Ishikawa (cell line): ENCODE data around the gene KMT5B.
A peak's percentile ranks its signal among the peaks of the same experiment; 100 is the strongest.

ENCODE experiments used
- CEBPB ChIP-seq: IDR thresholded peaks from 2 replicates; pipeline ENCODE4 v1.6.1; 2012
- CREB1 ChIP-seq: IDR thresholded peaks from 2 replicates; pipeline ENCODE4 v1.6.1; 2012; ENCODE audit warnings: low read depth
- EGR1 ChIP-seq: IDR thresholded peaks from 2 replicates; pipeline ENCODE4 v1.6.1; 2012
- EP300 ChIP-seq: IDR thresholded peaks from 2 replicates; pipeline ENCODE4 v1.6.1; 2012; ENCODE audit warnings: borderline replicate concordance
- FOXM1 ChIP-seq: IDR thresholded peaks from 2 replicates; pipeline ENCODE4 v1.6.1; 2012; ENCODE audit warnings: low read depth, borderline replicate concordance
- NFIC ChIP-seq: IDR thresholded peaks from 2 replicates; pipeline ENCODE4 v1.6.1; 2012
- RAD21 ChIP-seq: IDR thresholded peaks from 2 replicates; pipeline ENCODE4 v1.6.1; 2012; ENCODE audit warnings: low read depth
- REST ChIP-seq: IDR thresholded peaks from 2 replicates; pipeline ENCODE4 v1.6.1; 2012; ENCODE audit warnings: low read depth, mild to moderate bottlenecking
- TAF1 ChIP-seq: IDR thresholded peaks from 2 replicates; pipeline ENCODE4 v1.6.1; 2012; ENCODE audit warnings: low read depth, mild to moderate bottlenecking
- TCF12 ChIP-seq: IDR thresholded peaks from 2 replicates; pipeline ENCODE4 v1.6.1; 2012; ENCODE audit warnings: low read depth
- TEAD4 ChIP-seq: IDR thresholded peaks from 2 replicates; pipeline ENCODE4 v1.6.1; 2012
- USF1 ChIP-seq: IDR thresholded peaks from 2 replicates; pipeline ENCODE4 v1.6.1; 2012
- YY1 ChIP-seq: IDR thresholded peaks from 2 replicates; pipeline ENCODE4 v1.6.1; 2012; ENCODE audit warnings: low read depth
- ZBTB7A ChIP-seq: IDR thresholded peaks from 2 replicates; pipeline ENCODE4 v1.6.1; 2012; ENCODE audit warnings: low read depth
- TF ChIP-seq, protein P1 (sequence below): IDR thresholded peaks from 2 replicates; pipeline ENCODE4 v1.6.1; 2012

The KMT5B gene

GRCh38 chr11:68212421-68213134, 518 bp downstream of the KMT5B start:
- TF ChIP-seq, protein P1, sequence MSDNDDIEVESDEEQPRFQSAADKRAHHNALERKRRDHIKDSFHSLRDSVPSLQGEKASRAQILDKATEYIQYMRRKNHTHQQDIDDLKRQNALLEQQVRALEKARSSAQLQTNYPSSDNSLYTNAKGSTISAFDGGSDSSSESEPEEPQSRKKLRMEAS, result peak; percentile 72
- TF ChIP-seq FOXM1, result no peak
- no peak for TF ChIP-seq YY1

DNA sequence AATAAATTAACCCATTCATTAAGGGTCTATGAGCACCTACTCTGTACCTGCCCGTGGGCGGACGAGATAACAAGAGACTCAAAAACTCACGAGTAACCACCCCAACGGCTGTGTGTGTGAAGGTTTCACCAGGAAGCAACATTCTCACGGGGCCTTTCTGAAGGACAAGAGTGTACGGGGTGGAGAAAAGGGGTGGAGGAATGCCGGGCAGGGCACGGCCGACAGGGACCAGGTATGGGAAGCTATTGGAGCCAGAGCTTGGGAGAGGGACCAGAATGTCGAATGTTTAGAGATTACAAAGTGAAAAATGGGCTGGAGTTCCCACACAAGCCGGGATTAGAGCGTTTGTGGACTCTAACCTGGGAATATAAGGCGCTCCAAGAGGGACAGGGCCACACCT, 1.6 kb downstream of the KMT5B start:
- TF ChIP-seq NFIC (no peak), USF1 (no peak), CEBPB (no peak), ZBTB7A (no peak), REST (no peak), TEAD4 (no peak), TAF1 (no peak), EP300 (no peak), TCF12 (no peak), CREB1 (no peak), EGR1 (no peak), FOXM1 (no peak), YY1 (no peak), RAD21 (no peak)
- TF ChIP-seq, protein P1, result no peak

DNA sequence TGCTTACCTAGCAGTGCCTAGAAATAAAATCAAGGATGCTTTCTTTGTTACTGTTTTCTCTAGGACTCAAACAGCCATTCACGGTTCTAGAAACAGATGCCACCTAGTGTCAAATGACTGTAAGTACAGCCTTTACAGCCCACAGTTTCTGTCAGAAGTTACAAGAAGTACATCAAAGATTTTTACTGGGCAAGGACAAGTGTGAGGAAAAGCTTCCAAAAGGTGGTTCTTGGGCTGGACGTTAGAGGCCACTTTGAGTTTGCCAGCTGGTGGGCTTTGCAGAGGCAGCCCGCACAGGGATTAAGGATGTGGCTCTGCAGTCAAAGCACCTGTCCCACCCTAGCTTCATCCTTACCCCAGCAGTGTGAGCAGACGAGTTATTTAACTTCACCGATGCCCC, 6.9 kb downstream of the KMT5B start:
- TF ChIP-seq RAD21 (peak; percentile 59), EGR1 (no peak)

- TF ChIP-seq USF1 (no peak), NFIC (no peak), REST (no peak), EGR1 (no peak), YY1 (no peak), CREB1 (no peak), TAF1 (no peak), CEBPB (no peak), TEAD4 (no peak), EP300 (no peak), FOXM1 (no peak), ZBTB7A (no peak), TCF12 (no peak)
- TF ChIP-seq, protein P1, result no peak
Measured at GRCh38 chr11:68204402-68204801, 8.7 kb downstream of the KMT5B start.

- TF ChIP-seq EGR1, result no peak
Measured at GRCh38 chr11:68202165-68202564, 10.9 kb downstream of the KMT5B start.

DNA sequence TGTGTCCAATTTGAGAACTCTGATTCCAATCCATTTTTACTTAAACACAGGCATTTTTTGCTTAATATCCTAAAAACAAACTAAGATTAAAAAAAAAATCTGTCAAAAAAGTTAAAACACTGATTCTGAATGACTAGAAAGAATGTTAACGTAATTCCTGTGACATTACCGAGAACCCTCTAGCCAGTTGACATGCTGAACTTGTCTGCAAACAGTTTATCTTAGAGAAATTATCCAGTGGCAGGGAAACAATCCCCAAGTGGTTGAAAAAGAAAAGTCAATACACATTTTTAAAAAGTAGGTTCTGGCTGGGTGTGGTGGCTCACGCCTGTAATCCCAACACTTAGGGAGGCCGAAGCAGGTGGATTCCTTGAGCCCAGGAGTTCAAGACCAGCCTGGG, 11.6 kb downstream of the KMT5B start:
- no peak for TF ChIP-seq EP300

GRCh38 chr11:68200639-68201038, 12.5 kb downstream of the KMT5B start:
- TF ChIP-seq CEBPB (no peak), NFIC (no peak), CREB1 (no peak), YY1 (no peak), RAD21 (no peak), REST (no peak), ZBTB7A (no peak), TAF1 (no peak), TEAD4 (no peak), USF1 (no peak), EGR1 (no peak), FOXM1 (no peak), EP300 (no peak), TCF12 (no peak)
- TF ChIP-seq, protein P1, result no peak
